ENCODE measurements around the gene MPPED1. TPM values are rescaled to one million over a fixed set of nuclear protein-coding genes. Genes with fewer than 3 reads are reported as not detected.

The MPPED1 gene
- total and polyA plus RNA-seq, 2 donors (not counting 1 experiment from before 2014, with no cell fraction given) = not detected

DNA sequence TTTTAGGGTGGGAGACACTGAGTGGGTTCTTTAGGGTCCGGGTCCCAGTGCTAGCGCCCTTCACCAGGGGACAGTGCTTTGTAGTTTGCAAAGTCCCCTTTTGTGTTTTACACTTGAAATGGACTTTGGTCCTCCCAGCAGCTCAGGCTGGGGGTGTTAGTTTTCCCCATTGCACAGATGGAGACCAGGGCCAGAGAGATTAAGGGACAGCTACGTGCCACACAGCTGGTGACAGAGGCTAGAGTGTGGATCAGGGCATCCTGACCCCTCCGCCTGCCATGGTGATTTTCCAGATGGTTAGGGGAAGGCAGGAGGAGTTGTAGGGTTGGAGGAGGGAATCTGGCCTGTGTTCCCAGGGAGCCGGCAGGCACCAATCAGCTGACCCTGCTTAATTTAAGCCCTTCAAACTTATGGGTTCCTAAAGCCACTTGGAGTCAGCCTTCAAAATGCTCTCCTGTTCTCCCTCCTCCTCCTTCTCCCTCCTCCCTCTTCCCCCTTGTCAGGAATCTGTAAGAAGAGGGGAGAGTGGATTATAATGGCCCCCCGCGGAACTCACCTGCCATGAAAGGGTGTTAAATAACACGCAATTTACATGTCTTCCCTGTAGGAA, 22.5 kb upstream of the MPPED1 start:
- no peak for DNase-seq (ENCODE audit: low read depth in 2 of 2)
- no peak overlapping the region for H3K4me3 ChIP-seq (replicated peaks in 1 of 4; ENCODE audit: control extremely low read depth in 1 of 4, insufficient read depth in 1 of 4, low read depth in 3 of 4, low read length in 4 of 4)
- TF ChIP-seq, protein P1, sequence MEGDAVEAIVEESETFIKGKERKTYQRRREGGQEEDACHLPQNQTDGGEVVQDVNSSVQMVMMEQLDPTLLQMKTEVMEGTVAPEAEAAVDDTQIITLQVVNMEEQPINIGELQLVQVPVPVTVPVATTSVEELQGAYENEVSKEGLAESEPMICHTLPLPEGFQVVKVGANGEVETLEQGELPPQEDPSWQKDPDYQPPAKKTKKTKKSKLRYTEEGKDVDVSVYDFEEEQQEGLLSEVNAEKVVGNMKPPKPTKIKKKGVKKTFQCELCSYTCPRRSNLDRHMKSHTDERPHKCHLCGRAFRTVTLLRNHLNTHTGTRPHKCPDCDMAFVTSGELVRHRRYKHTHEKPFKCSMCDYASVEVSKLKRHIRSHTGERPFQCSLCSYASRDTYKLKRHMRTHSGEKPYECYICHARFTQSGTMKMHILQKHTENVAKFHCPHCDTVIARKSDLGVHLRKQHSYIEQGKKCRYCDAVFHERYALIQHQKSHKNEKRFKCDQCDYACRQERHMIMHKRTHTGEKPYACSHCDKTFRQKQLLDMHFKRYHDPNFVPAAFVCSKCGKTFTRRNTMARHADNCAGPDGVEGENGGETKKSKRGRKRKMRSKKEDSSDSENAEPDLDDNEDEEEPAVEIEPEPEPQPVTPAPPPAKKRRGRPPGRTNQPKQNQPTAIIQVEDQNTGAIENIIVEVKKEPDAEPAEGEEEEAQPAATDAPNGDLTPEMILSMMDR (conservative IDR thresholded peaks at IDR 0.05 in 1 of 2, IDR thresholded peaks at IDR 0.05 in 1 of 2; ENCODE audit: low read depth in 1 of 2, low read length in 2 of 2) = no peak
- no peak for TF ChIP-seq EZH2 (IDR thresholded peaks at IDR 0.05; ENCODE audit: low read length, missing control alignments)

DNA sequence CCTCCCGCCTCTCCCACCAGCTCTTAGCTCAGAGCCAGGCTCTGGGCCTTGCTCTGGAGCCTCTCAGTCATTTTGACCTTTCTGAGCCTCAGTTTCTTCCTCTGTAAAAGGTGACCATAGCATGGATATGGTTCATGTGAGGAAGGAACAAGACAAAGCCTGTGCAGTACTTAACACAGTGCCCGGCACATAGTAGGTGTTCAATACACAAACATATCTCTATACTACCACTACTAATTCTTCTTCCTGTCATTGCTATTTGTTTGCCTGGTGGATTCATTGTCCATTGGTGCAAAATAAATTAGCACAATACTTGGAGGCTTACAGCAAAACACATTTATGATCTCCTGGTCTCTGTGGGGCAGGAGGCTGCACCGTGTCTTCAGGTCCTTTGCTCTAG, 21.6 kb upstream of the MPPED1 start:
- no peak overlapping the region for H2AFZ ChIP-seq (ENCODE audit: low read length)
- H3K27ac ChIP-seq (ENCODE audit: insufficient read depth, low read length) = no peak overlapping the region
- no peak for DNase-seq (ENCODE audit: low read depth in 2 of 2)
- H3K4me2 ChIP-seq (ENCODE audit: extremely low read depth, insufficient read depth, low read length) = no peak overlapping the region
- H3K9ac ChIP-seq (ENCODE audit: insufficient read depth, low read length) = no peak overlapping the region
- peaks cover 2% of the 10 kb centered on the region for H3K27me3 ChIP-seq (ENCODE audit: control insufficient read depth, insufficient read depth, low read length)
- no peaks in the 10 kb centered on the region for H3K36me3 ChIP-seq (ENCODE audit: control insufficient read depth, insufficient read depth, low read length)
- H3K4me3 ChIP-seq (replicated peaks in 1 of 4; ENCODE audit: control extremely low read depth in 1 of 4, insufficient read depth in 1 of 4, low read depth in 3 of 4, low read length in 4 of 4) = no peak overlapping the region
- H3K79me2 ChIP-seq (ENCODE audit: control insufficient read depth, insufficient read depth, low read length) = no peaks in the 10 kb centered on the region
- H3K4me1 ChIP-seq (ENCODE audit: control insufficient read depth, extremely low read depth, insufficient read depth, low read length) = no peaks in the 10 kb centered on the region
- no peak for TF ChIP-seq EZH2 (IDR thresholded peaks at IDR 0.05; ENCODE audit: low read length, missing control alignments)
- TF ChIP-seq, protein P1 (conservative IDR thresholded peaks at IDR 0.05 in 1 of 2, IDR thresholded peaks at IDR 0.05 in 1 of 2; ENCODE audit: low read depth in 1 of 2, low read length in 2 of 2) = no peak
- H3K9me3 ChIP-seq (ENCODE audit: control insufficient read depth, insufficient read depth, low read depth, low read length) = no peaks in the 10 kb centered on the region
- no peaks in the 10 kb centered on the region for H4K20me1 ChIP-seq (ENCODE audit: control insufficient read depth, extremely low read depth, insufficient read depth, low read length)

More for the DNA sequence above, 22.5 kb upstream of the MPPED1 start:
- H3K9ac ChIP-seq (ENCODE audit: insufficient read depth, low read length) = no peak overlapping the region
- no peaks in the 10 kb centered on the region for H4K20me1 ChIP-seq (ENCODE audit: control insufficient read depth, extremely low read depth, insufficient read depth, low read length)
- H3K4me1 ChIP-seq (ENCODE audit: control insufficient read depth, extremely low read depth, insufficient read depth, low read length) = no peaks in the 10 kb centered on the region
- no peaks in the 10 kb centered on the region for H3K9me3 ChIP-seq (ENCODE audit: control insufficient read depth, insufficient read depth, low read depth, low read length)
- no peaks in the 10 kb centered on the region for H3K36me3 ChIP-seq (ENCODE audit: control insufficient read depth, insufficient read depth, low read length)
- no peak overlapping the region for H3K27ac ChIP-seq (ENCODE audit: insufficient read depth, low read length)
- H3K79me2 ChIP-seq (ENCODE audit: control insufficient read depth, insufficient read depth, low read length) = no peaks in the 10 kb centered on the region
- no peak overlapping the region for H3K4me2 ChIP-seq (ENCODE audit: extremely low read depth, insufficient read depth, low read length)
- no peak overlapping the region for H2AFZ ChIP-seq (ENCODE audit: low read length)
- H3K27me3 ChIP-seq (ENCODE audit: control insufficient read depth, insufficient read depth, low read length) = peaks cover 2% of the 10 kb centered on the region

DNA sequence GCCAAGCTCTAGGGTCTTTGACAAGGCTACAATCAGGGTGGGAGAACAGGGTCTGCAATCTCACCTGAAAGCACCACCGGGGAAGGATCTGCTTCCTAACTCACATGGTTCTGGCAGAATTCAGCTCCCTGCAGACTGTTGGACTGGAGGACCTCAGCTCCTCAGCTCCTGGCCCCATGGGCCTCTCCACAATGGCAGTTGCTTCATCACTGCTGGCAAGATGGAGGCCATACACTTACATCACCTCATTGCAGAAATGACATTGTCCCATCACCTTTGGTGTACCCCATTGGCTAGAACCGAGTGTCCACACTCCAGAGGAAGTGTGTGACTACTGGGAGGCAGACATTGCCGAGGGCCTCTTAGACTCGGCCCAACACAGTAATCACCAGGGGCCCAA, 20.9 kb upstream of the MPPED1 start:
- no peak for TF ChIP-seq EZH2 (IDR thresholded peaks at IDR 0.05; ENCODE audit: low read length, missing control alignments)
- TF ChIP-seq, protein P1 (conservative IDR thresholded peaks at IDR 0.05 in 1 of 2, IDR thresholded peaks at IDR 0.05 in 1 of 2; ENCODE audit: low read depth in 1 of 2, low read length in 2 of 2) = no peak
- H3K36me3 ChIP-seq (ENCODE audit: control insufficient read depth, insufficient read depth, low read length) = no peaks in the 10 kb centered on the region
- H3K9me3 ChIP-seq (ENCODE audit: control insufficient read depth, insufficient read depth, low read depth, low read length) = no peaks in the 10 kb centered on the region
- no peaks in the 10 kb centered on the region for H3K79me2 ChIP-seq (ENCODE audit: control insufficient read depth, insufficient read depth, low read length)
- no peak overlapping the region for H3K27ac ChIP-seq (ENCODE audit: insufficient read depth, low read length)
- no peak overlapping the region for H3K4me3 ChIP-seq (replicated peaks in 1 of 4; ENCODE audit: control extremely low read depth in 1 of 4, insufficient read depth in 1 of 4, low read depth in 3 of 4, low read length in 4 of 4)
- no peak overlapping the region for H3K9ac ChIP-seq (ENCODE audit: insufficient read depth, low read length)
- no peaks in the 10 kb centered on the region for H4K20me1 ChIP-seq (ENCODE audit: control insufficient read depth, extremely low read depth, insufficient read depth, low read length)
- no peaks in the 10 kb centered on the region for H3K4me1 ChIP-seq (ENCODE audit: control insufficient read depth, extremely low read depth, insufficient read depth, low read length)
- no peak overlapping the region for H3K4me2 ChIP-seq (ENCODE audit: extremely low read depth, insufficient read depth, low read length)
- no peak for DNase-seq (ENCODE audit: low read depth in 2 of 2)
- H2AFZ ChIP-seq (ENCODE audit: low read length) = no peak overlapping the region
- H3K27me3 ChIP-seq (ENCODE audit: control insufficient read depth, insufficient read depth, low read length) = peaks cover 2% of the 10 kb centered on the region
